Hypothalamus (tissue), 51 donors: ENCODE measurements around the gene PTPRT.
"Not testable (repeated sequence)": the region's sequence is repeated elsewhere in the genome, so short reads cannot be mapped to it uniquely, and the experiment has no call there.

Experiments
- DNase-seq, 51 donors: peaks; one replicate each; lab custom pipeline; 2025; lab: John Stamatoyannopoulos, UW

PTPRT gene

GRCh38 chr20:42272516-42272915 is 917.2 kb downstream of the PTPRT start:
- DNase-seq: no peak

GRCh38 chr20:42270539-42270938 is 919.2 kb downstream of the PTPRT start:
- DNase-seq: no peak

GRCh38 chr20:42267793-42268384 is 921.8 kb downstream of the PTPRT start:
- peak in 3 of 51 donors; percentile 1 to 4 (median 1) for DNase-seq

- no peak for DNase-seq
These were observed 927.9 kb downstream of the PTPRT start for GRCh38 chr20:42261766-42262270.

- DNase-seq: no peak
These were observed 929.5 kb downstream of the PTPRT start for GRCh38 chr20:42260184-42260583.

- no peak for DNase-seq
These were observed 930.3 kb downstream of the PTPRT start for GRCh38 chr20:42259389-42259788.

GRCh38 chr20:42258564-42259302 is 931.0 kb downstream of the PTPRT start:
- DNase-seq: no peak

- no peak for DNase-seq
These were observed 933.9 kb downstream of the PTPRT start for GRCh38 chr20:42255821-42256220.

GRCh38 chr20:42254673-42255072 is 935.0 kb downstream of the PTPRT start:
- no peak for DNase-seq

- no peak for DNase-seq
These were observed 937.6 kb downstream of the PTPRT start for GRCh38 chr20:42252116-42252515.

- no peak for DNase-seq
These were observed 970.9 kb downstream of the PTPRT start for GRCh38 chr20:42218621-42219374.

GRCh38 chr20:42214074-42214473 is 975.6 kb downstream of the PTPRT start:
- DNase-seq: no peak

GRCh38 chr20:42212391-42212790 is 977.3 kb downstream of the PTPRT start:
- DNase-seq: no peak

- DNase-seq: not testable (repeated sequence)
These were observed 983.1 kb downstream of the PTPRT start for GRCh38 chr20:42206557-42206956.

- peak in 11 of 51 donors; percentile 5 to 51 (median 22) for DNase-seq
These were observed 985.5 kb downstream of the PTPRT start for GRCh38 chr20:42204109-42204660.

- no peak for DNase-seq
These were observed 992.1 kb downstream of the PTPRT start for GRCh38 chr20:42197599-42197998.

GRCh38 chr20:42193119-42193518 is 996.6 kb downstream of the PTPRT start:
- DNase-seq: no peak

GRCh38 chr20:42192321-42192720 is 997.4 kb downstream of the PTPRT start:
- no peak for DNase-seq

- no peak for DNase-seq
These were observed 998.4 kb downstream of the PTPRT start for GRCh38 chr20:42191140-42191860.

GRCh38 chr20:42190084-42190483 is 999.6 kb downstream of the PTPRT start:
- peak in 1 of 51 donors; percentile 6 for DNase-seq
